Activated naive CD4-positive, alpha-beta T cell treated with anti-CD3 and anti-CD28 coated beads, Interleukin-2, amount 50 U/mL, for 24 hours (primary cell): ENCODE results near the gene ITGA5.
A peak's percentile ranks its signal among the peaks of the same experiment; 100 is the strongest.
"Not testable (repeated sequence)": the region's sequence is repeated elsewhere in the genome, so short reads cannot be mapped to it uniquely, and the experiment has no call there.

Experiments
- H3K27ac Mint-ChIP-seq: one replicate; pipeline ENCODE4 v1.8.0; 2021; ENCODE audit warnings: mild to moderate bottlenecking, mixed read lengths
- H3K27me3 Mint-ChIP-seq: one replicate; pipeline ENCODE4 v1.8.0; 2021; ENCODE audit warnings: mixed read lengths
- H3K36me3 Mint-ChIP-seq: one replicate; pipeline ENCODE4 v1.8.0; 2021; ENCODE audit warnings: mixed read lengths
- H3K4me1 Mint-ChIP-seq: one replicate; pipeline ENCODE4 v1.8.0; 2021; ENCODE audit warnings: mixed read lengths
- H3K4me3 Mint-ChIP-seq: one replicate; pipeline ENCODE4 v1.8.0; 2021; ENCODE audit warnings: mild to moderate bottlenecking, mixed read lengths
- H3K9me3 Mint-ChIP-seq: one replicate; pipeline ENCODE4 v1.8.0; 2021; ENCODE audit warnings: mixed read lengths

Gene ITGA5

DNA sequence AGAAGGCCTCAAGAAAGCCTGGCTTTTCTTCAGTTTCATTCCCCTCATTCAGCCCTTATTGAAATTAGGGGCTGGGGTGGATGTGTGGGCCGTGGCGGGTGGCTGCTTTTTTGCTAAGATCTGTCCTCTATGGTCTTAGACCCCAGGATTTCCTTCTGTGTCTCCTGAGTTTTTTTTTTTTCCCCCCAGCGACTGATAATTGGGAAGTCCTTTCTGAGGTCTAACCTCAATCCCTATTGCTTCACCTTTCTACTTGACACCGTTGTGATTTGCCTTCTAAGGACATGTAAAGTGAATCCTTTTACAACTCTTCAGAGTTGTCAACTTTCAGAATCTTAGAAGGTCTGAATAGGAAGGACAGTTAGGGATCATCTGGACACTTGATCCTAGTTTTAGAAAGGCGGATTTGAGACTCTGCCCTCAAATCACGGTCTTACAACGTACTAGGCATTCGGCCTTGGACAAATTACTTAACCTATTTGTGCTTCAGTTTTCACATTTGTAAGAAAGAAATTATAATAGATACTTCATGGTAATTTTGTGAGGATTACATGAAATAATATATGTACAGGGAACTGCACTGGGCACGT lies 59.2 kb downstream of the ITGA5 start:
- no peaks in the 10 kb centered on the region for H3K9me3 Mint-ChIP-seq
- H3K27me3 Mint-ChIP-seq, result no peaks in the 10 kb centered on the region
- H3K4me3 Mint-ChIP-seq, result no peak overlapping the region
- no peaks in the 10 kb centered on the region for H3K36me3 Mint-ChIP-seq
- peaks cover 18% of the 10 kb centered on the region for H3K4me1 Mint-ChIP-seq
- H3K27ac Mint-ChIP-seq, result no peak overlapping the region

DNA sequence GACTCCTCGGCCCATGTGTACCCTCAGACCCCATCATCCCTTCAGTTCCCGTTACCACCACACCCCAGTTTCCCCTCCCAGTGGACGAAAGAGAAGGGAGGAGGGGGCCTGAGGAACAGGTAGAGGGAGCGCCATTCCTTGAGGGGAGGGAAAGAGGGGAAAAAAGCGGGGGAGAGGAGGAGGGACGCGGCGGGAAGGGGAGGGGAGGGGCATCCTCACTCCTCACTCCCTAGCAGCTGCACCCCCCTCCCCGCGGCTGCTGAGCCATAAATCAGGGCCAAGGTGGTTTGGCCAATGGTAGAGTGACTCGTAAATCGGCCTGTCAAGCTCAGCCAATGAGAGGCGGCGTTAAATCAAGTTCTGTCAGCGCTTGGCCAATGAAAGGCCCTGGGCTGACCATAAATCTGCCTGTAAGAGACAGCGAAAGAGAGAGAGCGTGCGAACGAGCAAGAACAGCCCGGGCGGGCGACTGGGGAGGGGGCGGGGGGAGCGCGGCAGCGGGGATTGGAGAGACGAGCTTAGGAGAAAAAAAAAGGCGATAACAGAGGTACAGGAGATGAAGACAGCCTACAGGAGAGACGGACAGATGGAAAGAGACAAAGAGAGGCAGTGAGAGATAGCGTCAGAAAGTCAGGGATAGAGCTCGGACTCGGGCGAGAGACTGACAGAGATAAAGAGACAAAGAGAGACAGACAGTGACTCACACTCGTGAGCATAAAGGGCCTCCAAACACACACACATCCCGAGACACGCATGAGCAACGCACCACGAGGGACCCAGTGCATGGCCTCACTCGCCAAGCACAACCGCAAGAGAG lies 59.9 kb downstream of the ITGA5 start:
- no peaks in the 10 kb centered on the region for H3K27me3 Mint-ChIP-seq
- no peaks in the 10 kb centered on the region for H3K9me3 Mint-ChIP-seq
- no peaks in the 10 kb centered on the region for H3K36me3 Mint-ChIP-seq
- H3K4me3 Mint-ChIP-seq, result no peak overlapping the region
- H3K4me1 Mint-ChIP-seq, result peaks cover 11% of the 10 kb centered on the region
- no peak overlapping the region for H3K27ac Mint-ChIP-seq

GRCh38 chr12:54358191-54358944 lies 60.7 kb downstream of the ITGA5 start:
- H3K9me3 Mint-ChIP-seq, result no peaks in the 10 kb centered on the region
- no peak overlapping the region for H3K4me3 Mint-ChIP-seq
- H3K27me3 Mint-ChIP-seq, result no peaks in the 10 kb centered on the region
- H3K36me3 Mint-ChIP-seq, result no peaks in the 10 kb centered on the region
- H3K27ac Mint-ChIP-seq, result no peak overlapping the region
- H3K4me1 Mint-ChIP-seq, result peaks cover 7% of the 10 kb centered on the region

- Mint-ChIP-seq H3K36me3 (no peaks in the 10 kb centered on the region), H3K27me3 (no peaks in the 10 kb centered on the region), H3K27ac (no peak overlapping the region), H3K9me3 (no peaks in the 10 kb centered on the region), H3K4me1 (peaks cover 10% of the 10 kb centered on the region), H3K4me3 (no peak overlapping the region)
Measured at GRCh38 chr12:54357506-54358190, 61.4 kb downstream of the ITGA5 start.

GRCh38 chr12:54356951-54357356 lies 62.1 kb downstream of the ITGA5 start:
- Mint-ChIP-seq H3K4me3 (no peak overlapping the region), H3K27me3 (no peaks in the 10 kb centered on the region), H3K9me3 (no peaks in the 10 kb centered on the region), H3K27ac (peak overlapping the region; percentile 52), H3K36me3 (no peaks in the 10 kb centered on the region), H3K4me1 (peaks cover 17% of the 10 kb centered on the region)

GRCh38 chr12:54356228-54356627 lies 62.8 kb downstream of the ITGA5 start:
- no peak overlapping the region for H3K4me3 Mint-ChIP-seq
- H3K4me1 Mint-ChIP-seq, result peaks cover 24% of the 10 kb centered on the region
- H3K27ac Mint-ChIP-seq, result peak overlapping the region; percentile 52
- no peaks in the 10 kb centered on the region for H3K9me3 Mint-ChIP-seq
- H3K27me3 Mint-ChIP-seq, result no peaks in the 10 kb centered on the region
- H3K36me3 Mint-ChIP-seq, result no peaks in the 10 kb centered on the region

DNA sequence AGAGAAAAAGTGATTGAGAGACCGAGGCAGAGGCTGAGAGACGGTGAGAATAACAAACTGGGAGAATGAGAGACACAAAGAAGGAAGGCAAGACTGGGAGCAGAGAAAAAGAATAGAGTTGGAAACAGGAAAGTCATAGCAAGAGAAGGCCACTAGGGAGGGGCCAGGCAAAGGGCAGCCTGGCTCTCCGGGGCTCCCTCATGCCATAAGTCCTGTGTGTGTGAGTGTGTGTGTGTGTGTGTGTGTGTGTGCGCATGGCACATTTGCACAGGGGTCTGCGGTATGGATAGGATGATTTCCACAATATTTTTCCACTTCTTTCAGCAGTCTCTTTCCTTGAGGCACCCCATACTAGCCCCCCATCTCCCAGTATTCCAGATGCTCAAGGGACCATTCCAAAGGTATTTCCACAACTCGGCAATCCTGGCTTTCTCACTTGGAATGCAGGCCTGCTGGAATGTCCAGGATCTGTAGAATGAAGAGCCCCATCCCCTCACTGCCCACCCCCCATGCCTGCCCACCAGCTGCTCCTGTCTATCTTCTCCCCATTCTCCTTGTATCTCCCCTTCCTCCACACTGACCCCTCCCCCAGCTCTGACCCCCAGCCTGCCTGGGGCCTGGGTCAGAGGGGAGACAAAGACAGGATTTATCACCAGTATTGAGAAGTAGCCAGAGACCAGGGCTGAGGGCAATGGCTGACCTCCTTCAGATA lies 63.8 kb downstream of the ITGA5 start:
- Mint-ChIP-seq H3K4me3 (no peak overlapping the region), H3K27ac (peak overlapping the region; percentile 5), H3K4me1 (peaks cover 19% of the 10 kb centered on the region)

GRCh38 chr12:54354271-54354670 lies 64.8 kb downstream of the ITGA5 start:
- H3K36me3 Mint-ChIP-seq, H3K27me3 Mint-ChIP-seq, H3K27ac Mint-ChIP-seq, H3K9me3 Mint-ChIP-seq, H3K4me3 Mint-ChIP-seq: not testable (repeated sequence)
- H3K4me1 Mint-ChIP-seq, result peaks cover 18% of the 10 kb centered on the region

More for the DNA sequence above, 63.8 kb downstream of the ITGA5 start:
- H3K36me3 Mint-ChIP-seq, result no peaks in the 10 kb centered on the region
- H3K9me3 Mint-ChIP-seq, result no peaks in the 10 kb centered on the region
- no peaks in the 10 kb centered on the region for H3K27me3 Mint-ChIP-seq

DNA sequence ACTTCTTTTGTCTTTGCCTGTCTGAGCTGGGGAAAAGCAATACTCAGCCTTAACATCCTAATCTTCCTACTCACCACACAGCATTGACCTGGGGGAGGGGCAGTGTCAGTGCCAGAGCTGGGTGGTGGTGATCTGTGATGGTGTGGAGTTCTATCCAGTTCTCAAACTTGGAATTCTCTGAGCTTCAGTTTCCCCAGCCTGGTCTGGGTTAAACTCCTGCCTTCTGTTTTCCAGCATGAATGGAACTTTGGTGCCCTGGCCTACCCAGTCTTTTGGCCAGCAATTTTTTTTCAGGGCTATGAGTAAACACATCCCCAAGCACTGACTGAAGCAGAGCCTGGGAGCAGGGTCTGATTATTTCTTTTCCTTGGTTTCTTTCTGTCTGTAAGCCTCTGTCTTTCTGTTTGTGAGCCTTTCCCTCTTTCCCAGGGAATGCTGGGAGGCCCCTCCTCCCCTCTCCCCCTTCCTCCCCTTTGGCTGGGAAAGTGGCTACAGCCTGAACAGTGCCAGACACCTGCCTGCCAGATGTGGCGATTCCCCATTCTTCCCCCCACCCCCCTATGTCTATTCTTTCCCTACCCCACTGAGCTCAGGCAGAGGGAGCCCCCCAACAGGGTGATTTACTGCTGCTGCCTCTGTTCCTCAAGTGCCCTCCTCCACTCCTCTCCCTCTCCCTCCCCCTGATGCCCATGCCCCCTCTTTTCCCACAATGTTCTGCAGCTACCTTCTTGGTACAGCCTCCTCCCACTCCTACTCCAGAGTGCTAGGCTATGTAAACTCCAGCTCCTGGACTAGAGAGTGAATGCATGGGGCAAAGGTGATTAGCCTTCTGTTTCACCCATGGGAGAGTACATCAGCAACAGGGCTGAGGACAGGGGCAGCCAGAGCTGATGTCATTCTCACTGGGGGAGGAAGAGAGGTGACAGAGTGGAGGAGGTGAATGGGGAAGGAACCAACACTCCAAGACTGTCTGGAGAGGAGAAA lies 65.9 kb downstream of the ITGA5 start:
- H3K4me3 Mint-ChIP-seq, result no peak overlapping the region
- peak overlapping the region; percentile 66 for H3K27ac Mint-ChIP-seq
- no peaks in the 10 kb centered on the region for H3K36me3 Mint-ChIP-seq
- no peaks in the 10 kb centered on the region for H3K9me3 Mint-ChIP-seq
- peaks cover 18% of the 10 kb centered on the region for H3K4me1 Mint-ChIP-seq
- no peaks in the 10 kb centered on the region for H3K27me3 Mint-ChIP-seq

DNA sequence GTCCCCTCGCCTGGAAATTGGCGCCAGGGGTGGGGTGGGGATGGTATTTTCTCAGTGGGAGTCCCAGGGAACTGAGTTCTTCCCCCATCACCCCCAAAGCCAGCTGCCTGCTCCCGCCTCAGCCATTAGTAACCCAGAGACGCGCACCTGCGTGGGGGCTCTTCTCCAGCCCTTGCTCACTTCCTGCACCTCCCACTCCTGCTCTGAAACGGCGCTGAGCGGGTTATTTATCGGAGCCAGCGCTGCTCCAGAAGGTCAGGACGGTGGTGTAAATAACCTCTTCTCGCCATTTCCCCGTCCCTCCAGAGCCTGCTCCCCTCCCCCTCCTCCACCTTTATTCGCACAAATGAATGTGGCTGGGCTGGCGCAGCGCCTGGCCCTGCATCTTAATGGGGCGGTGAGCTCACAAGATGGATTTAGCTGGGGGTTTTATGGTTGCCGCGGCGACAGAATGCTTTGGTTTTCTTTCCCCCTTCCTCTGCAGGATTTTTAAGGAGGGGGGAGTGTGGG lies 67.0 kb downstream of the ITGA5 start:
- H3K27me3 Mint-ChIP-seq, result no peaks in the 10 kb centered on the region
- H3K4me1 Mint-ChIP-seq, result peaks cover 18% of the 10 kb centered on the region
- H3K9me3 Mint-ChIP-seq, result no peaks in the 10 kb centered on the region
- peak overlapping the region; percentile 74 for H3K27ac Mint-ChIP-seq
- peaks cover 7% of the 10 kb centered on the region for H3K36me3 Mint-ChIP-seq
- H3K4me3 Mint-ChIP-seq, result peak overlapping the region; percentile 83

DNA sequence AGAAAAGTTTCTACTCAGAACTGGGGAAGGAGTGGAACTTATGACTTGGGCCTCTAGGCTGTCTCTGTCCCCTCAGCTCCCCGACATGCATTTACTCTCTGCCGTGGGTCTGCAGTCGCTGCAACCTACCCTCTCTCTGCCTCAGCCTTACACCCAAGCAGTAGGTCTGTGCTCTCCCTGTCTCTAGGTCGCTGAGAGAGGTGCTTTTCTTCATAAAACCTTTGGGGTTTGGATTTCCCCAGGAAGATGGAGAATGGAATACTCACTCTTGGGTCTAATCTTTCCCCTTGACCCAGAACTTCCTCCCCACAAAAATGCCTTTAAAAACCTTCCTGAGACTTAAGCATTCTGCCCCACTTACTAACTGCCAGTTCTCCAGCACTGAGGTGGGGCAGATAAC lies 67.7 kb downstream of the ITGA5 start:
- H3K9me3 Mint-ChIP-seq, result no peaks in the 10 kb centered on the region
- no peaks in the 10 kb centered on the region for H3K27me3 Mint-ChIP-seq
- peak overlapping the region; percentile 24 for H3K27ac Mint-ChIP-seq
- no peak overlapping the region for H3K4me3 Mint-ChIP-seq
- H3K4me1 Mint-ChIP-seq, result peaks cover 18% of the 10 kb centered on the region
- H3K36me3 Mint-ChIP-seq, result peaks cover 7% of the 10 kb centered on the region

- H3K4me3 Mint-ChIP-seq, result no peak overlapping the region
- no peaks in the 10 kb centered on the region for H3K27me3 Mint-ChIP-seq
- H3K27ac Mint-ChIP-seq, result peak overlapping the region; percentile 24
- H3K36me3 Mint-ChIP-seq, result peaks cover 7% of the 10 kb centered on the region
- H3K9me3 Mint-ChIP-seq, result no peaks in the 10 kb centered on the region
- peaks cover 18% of the 10 kb centered on the region for H3K4me1 Mint-ChIP-seq
Measured at GRCh38 chr12:54350743-54351142, 68.3 kb downstream of the ITGA5 start.

- no peaks in the 10 kb centered on the region for H3K27me3 Mint-ChIP-seq
- peaks cover 10% of the 10 kb centered on the region for H3K36me3 Mint-ChIP-seq
- no peak overlapping the region for H3K27ac Mint-ChIP-seq
- H3K4me1 Mint-ChIP-seq, result peaks cover 18% of the 10 kb centered on the region
- no peak overlapping the region for H3K4me3 Mint-ChIP-seq
- no peaks in the 10 kb centered on the region for H3K9me3 Mint-ChIP-seq
Measured at GRCh38 chr12:54349679-54350078, 69.4 kb downstream of the ITGA5 start.

DNA sequence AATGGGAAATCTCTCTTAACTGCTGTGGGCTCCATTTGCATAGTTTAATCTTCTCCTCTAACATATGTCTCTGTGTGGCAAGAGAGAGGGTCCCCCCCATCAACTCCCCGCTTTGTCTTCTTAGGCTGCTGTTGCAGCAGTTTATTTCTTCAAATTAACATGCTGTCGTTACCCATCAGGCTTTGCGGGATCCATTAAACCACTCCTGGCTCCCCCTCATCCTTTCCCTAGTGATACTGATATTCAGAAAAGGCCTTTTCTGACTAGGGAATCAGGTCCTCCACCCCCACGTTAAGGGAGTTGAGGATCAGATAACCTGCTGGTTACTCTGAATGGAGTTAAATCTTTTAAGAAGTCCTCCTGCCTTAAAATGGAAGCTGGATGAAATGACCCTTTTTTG lies 70.0 kb downstream of the ITGA5 start:
- H3K4me1 Mint-ChIP-seq, result peaks cover 18% of the 10 kb centered on the region
- H3K4me3 Mint-ChIP-seq, result no peak overlapping the region
- H3K36me3 Mint-ChIP-seq, result peaks cover 10% of the 10 kb centered on the region
- no peak overlapping the region for H3K27ac Mint-ChIP-seq
- H3K9me3 Mint-ChIP-seq, result no peaks in the 10 kb centered on the region
- no peaks in the 10 kb centered on the region for H3K27me3 Mint-ChIP-seq
